GM23338 (cell line): ENCODE data around the gene CACNG6.

Source experiments
- CTCF ChIP-seq, 2 experiments: fragments of 200-600 bp in 1 of 2; sonication (generic) in 1 of 2; conservative IDR thresholded peaks; 2 replicates each; pipeline versions ENCODE4 v1.5.1 to v1.6.1; 2016 to 2017; ENCODE audit warnings: antibody characterized with exemption in 2 of 2, low read depth in 2 of 2, mild to moderate bottlenecking in 2 of 2, moderate library complexity in 1 of 2
- EZH2 ChIP-seq: fragments of 200-600 bp; sonication (generic); IDR thresholded peaks from one replicate; pipeline ENCODE4 v1.8.0; 2017; ENCODE audit warnings: antibody characterized with exemption, mild to moderate bottlenecking, low read depth; ENCODE audit not compliant: unreplicated experiment
- POLR2AphosphoS5 ChIP-seq: IDR thresholded peaks from 2 replicates; pipeline ENCODE4 v1.6.1; 2016; ENCODE audit warnings: antibody characterized with exemption, low read depth
- REST ChIP-seq: IDR thresholded peaks from one replicate; pipeline ENCODE4 v1.6.1; 2018; ENCODE audit warnings: antibody characterized with exemption; ENCODE audit not compliant: unreplicated experiment

- TF ChIP-seq CTCF (conservative IDR thresholded peaks at IDR 0.05; ENCODE audit: low read depth in 2 of 2) = peak; percentile 67 to 83
- TF ChIP-seq REST = no peak
- TF ChIP-seq EZH2 = no peak
- no peak for TF ChIP-seq POLR2AphosphoS5
These were observed 43.8 kb upstream of the CACNG6 start for GRCh38 chr19:53947624-53948023.
